Gastrocnemius medialis (tissue), 4 donors: ENCODE data around the gene BMP2K.

Experiments
- CTCF ChIP-seq, 5 experiments: fragments of 450-650 bp in 3 of 5; fragments of 200-600 bp in 2 of 5; sonication (generic) in 2 of 5; IDR thresholded peaks in 4 of 5; conservative IDR thresholded peaks in 1 of 5; 1 replicate in 4 of 5; 2 replicates in 1 of 5; pipeline ENCODE4 v1.5.1; 2016 to 2019; ENCODE audit warnings: antibody characterized with exemption in 5 of 5, mild to moderate bottlenecking in 3 of 5, moderate library complexity in 3 of 5
- POLR2A ChIP-seq, 2 donors: fragments of 450-650 bp; IDR thresholded peaks; one replicate each; pipeline ENCODE4 v1.6.1; 2017; ENCODE audit warnings: antibody characterized with exemption in 2 of 2, mild to moderate bottlenecking in 2 of 2, moderate library complexity in 2 of 2

GRCh38 chr4:78951862-78952472 lies 175.8 kb downstream of the BMP2K start:
- TF ChIP-seq CTCF (IDR thresholded peaks at IDR 0.05 in 4 of 5, conservative IDR thresholded peaks at IDR 0.05 in 1 of 5) = peak; percentile 54 to 69 (median 66)
- TF ChIP-seq POLR2A (IDR thresholded peaks at IDR 0.05) = no peak
